H1 (cell line): Measurements from ENCODE around the gene STIM1. TPM values are rescaled to one million over a fixed set of nuclear protein-coding genes. Genes with fewer than 3 reads are reported as not detected.

Source experiments
- ASH2L ChIP-seq: fragments of 200-600, 300-600 bp; sonication (generic); IDR thresholded peaks from one replicate; pipeline ENCODE4 v1.7.1; 2017; ENCODE audit warnings: low read length
- BACH1 ChIP-seq: IDR thresholded peaks from 2 replicates; pipeline ENCODE4 v1.6.1; 2012; ENCODE audit warnings: low read length, improper control_type of control experiment
- KDM4A ChIP-seq: IDR thresholded peaks from one replicate; pipeline ENCODE4 v1.7.1; 2012; ENCODE audit warnings: low read depth, mild to moderate bottlenecking, moderate library complexity, low read length, inconsistent platforms; ENCODE audit not compliant: severe bottlenecking
- MAX ChIP-seq: IDR thresholded peaks from 2 replicates; pipeline ENCODE4 v1.6.1; 2012; ENCODE audit warnings: inconsistent platforms
- POLR2AphosphoS5 ChIP-seq: IDR thresholded peaks from 2 replicates; pipeline ENCODE4 v1.6.1; 2011; ENCODE audit warnings: low read depth, low read length
- SIRT6 ChIP-seq: IDR thresholded peaks from one replicate; pipeline ENCODE4 v1.7.1; 2012; ENCODE audit warnings: low read length, inconsistent platforms
- polyA plus RNA-seq, 7 experiments: library from polyadenylated mRNA; depleted of rRNA in 3 of 7; stranded (reverse) in 5 of 7; unstranded in 2 of 7; fragments of >200 nt in 5 of 7; fragments of 200-250 nt in 2 of 7; gene quantifications; 1 replicate in 5 of 7; 2 replicates in 1 of 7; 4 replicates in 1 of 7; pipeline versions ENCODE4 v1.2.1 to v1.2.3, GENCODE V29; 2011 to 2013; ENCODE audit warnings: missing spikeins in 2 of 7, mixed read lengths in 2 of 7
- total RNA-seq: library from RNA; stranded (reverse); fragmentation: NEBNext Ultra II Directional; extraction: Animal tissue kit (Norgen Biotek cat#: 25700); gene quantifications from 2 replicates; pipeline ENCODE4 v1.2.1, GENCODE V29; 2021

Gene STIM1
- total and polyA plus RNA-seq, 2 of the 8 experiments (the other 6 are each of a cell fraction or from before 2014, with no cell fraction given): 11.1 to 12.2 TPM

- TF ChIP-seq MAX (no peak), SIRT6 (no peak), BACH1 (no peak), KDM4A (no peak), ASH2L (no peak), POLR2AphosphoS5 (no peak)
Measured at GRCh38 chr11:3957437-3957836, 102.0 kb downstream of the STIM1 start (continued).
